GM12873 (cell line): ENCODE measurements around the gene CPZ.

ENCODE experiments used
- TF ChIP-seq, protein P1 (sequence below): IDR thresholded peaks from 2 replicates; pipeline ENCODE4 v1.5.1; 2012; ENCODE audit warnings: low read depth, mild to moderate bottlenecking, moderate library complexity, low read length, control low read depth; ENCODE audit not compliant: insufficient read depth; ENCODE audit errors: missing control alignments

Gene CPZ

DNA sequence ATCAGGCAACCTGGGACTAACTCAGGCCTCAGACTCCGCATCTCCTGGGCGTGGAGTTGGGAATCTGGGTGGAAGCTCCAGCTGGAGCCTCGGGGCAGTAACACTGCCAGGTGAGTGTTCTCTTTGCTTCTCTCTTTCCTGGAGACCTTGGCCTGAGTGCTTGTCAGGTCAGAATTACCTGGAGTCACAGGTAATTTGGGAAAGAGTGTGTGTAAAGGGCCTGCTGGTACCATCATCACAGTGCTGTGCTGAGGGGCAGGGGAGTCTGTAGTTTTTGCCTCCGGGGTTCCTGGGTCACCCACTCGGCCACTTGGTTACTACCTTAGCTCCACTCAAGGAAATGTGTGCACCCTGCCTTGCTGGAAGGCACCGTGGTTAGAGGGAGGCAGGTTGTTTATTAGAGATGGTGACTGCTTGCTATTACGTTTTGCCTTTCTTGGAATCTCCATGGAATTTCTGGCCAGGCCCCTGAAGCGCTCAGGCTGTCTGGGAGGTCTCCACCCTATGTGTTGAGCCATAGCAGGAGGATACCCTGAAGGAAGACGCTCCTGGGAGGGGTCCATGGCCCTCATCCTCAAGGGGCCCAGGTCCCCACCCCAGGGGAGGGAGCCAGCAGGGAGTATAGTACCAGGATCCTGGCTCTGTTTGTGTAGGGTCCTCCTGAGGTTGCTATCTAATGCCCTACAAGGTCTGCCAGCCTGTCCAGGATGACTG lies 9.5 kb upstream of the CPZ start:
- TF ChIP-seq, protein P1, sequence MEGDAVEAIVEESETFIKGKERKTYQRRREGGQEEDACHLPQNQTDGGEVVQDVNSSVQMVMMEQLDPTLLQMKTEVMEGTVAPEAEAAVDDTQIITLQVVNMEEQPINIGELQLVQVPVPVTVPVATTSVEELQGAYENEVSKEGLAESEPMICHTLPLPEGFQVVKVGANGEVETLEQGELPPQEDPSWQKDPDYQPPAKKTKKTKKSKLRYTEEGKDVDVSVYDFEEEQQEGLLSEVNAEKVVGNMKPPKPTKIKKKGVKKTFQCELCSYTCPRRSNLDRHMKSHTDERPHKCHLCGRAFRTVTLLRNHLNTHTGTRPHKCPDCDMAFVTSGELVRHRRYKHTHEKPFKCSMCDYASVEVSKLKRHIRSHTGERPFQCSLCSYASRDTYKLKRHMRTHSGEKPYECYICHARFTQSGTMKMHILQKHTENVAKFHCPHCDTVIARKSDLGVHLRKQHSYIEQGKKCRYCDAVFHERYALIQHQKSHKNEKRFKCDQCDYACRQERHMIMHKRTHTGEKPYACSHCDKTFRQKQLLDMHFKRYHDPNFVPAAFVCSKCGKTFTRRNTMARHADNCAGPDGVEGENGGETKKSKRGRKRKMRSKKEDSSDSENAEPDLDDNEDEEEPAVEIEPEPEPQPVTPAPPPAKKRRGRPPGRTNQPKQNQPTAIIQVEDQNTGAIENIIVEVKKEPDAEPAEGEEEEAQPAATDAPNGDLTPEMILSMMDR: no peak

DNA sequence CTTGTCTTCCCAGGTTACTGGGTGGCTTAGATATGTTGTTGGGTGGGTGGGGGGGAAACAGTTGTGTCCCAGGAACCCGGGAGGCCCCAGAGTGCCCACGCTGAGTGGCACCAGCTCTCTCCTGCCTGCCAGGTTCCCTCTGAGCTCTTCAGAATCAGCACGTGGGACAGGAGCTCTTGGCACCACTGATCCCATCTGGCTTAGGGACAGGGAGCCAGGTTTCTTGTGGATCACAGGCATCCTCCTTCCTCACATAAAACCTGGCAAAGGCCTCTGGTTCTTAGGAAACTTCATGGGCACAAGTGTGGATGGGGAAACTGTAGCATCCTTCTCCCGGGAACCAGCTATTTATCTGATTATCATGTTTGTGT lies 8.9 kb upstream of the CPZ start:
- TF ChIP-seq, protein P1: no peak

DNA sequence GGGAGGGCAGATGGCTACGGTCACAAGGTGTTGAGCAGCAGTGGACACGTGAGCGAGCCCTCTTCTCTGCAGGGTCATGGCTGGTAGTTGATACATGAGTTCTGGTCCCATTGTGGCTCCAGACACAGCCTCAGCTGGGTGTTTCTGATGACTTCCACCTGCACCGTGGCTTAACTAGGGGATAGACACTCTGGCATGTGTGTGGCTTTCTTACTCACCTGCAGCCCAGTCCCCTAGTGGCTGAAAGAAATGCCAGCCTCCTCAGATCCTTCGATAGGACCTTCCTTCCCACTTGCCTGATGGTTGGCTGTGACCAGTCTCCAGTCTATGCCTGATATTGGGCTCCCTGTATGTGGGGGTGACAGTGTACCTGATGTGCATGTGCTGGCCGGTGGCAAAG lies 7.4 kb upstream of the CPZ start:
- TF ChIP-seq, protein P1: peak; percentile 44

DNA sequence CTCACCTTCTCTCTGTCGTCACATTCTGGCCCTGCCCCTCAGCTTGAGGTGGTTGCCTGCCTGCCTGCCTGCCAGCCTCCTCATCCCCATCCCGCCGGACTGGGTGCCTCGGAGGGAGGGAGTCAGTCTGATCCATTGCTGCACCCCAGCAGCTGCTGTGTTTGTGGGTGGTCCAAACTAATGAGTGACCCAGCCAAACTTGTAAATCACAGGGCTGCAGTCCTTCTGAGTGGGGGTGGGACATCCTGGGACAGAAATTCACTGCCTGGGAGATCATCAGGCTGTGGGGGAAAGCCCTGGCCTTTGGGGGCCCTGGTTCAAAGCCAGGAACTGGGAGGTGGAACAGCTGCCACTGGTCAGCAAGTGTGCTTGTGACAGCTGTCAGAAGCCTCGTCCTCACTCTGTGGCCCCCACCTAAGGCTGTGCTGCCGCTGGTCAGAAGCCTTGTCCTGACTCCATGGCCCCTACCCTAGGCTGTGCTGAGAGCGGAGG lies 6.8 kb upstream of the CPZ start:
- TF ChIP-seq, protein P1: no peak

DNA sequence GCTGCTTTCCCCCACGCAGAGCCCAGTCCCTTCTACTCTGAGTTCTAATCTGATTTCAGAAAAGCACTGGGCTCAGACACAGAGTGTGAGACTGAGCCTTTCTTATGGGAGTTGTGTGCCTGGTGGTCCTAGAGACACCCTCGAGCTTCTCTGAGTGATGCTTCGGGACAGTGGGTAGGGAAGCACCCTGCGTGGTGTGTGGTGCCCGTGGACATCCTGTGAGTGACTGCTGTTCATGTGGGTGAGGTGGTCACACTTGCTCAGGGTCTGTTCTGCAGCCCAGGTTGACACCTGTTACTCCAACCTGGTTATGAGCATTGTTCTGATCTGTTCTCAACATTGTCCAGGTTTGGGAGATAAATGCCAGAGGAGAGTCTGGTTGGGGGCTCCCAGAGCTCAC lies 6.3 kb upstream of the CPZ start:
- TF ChIP-seq, protein P1: no peak

DNA sequence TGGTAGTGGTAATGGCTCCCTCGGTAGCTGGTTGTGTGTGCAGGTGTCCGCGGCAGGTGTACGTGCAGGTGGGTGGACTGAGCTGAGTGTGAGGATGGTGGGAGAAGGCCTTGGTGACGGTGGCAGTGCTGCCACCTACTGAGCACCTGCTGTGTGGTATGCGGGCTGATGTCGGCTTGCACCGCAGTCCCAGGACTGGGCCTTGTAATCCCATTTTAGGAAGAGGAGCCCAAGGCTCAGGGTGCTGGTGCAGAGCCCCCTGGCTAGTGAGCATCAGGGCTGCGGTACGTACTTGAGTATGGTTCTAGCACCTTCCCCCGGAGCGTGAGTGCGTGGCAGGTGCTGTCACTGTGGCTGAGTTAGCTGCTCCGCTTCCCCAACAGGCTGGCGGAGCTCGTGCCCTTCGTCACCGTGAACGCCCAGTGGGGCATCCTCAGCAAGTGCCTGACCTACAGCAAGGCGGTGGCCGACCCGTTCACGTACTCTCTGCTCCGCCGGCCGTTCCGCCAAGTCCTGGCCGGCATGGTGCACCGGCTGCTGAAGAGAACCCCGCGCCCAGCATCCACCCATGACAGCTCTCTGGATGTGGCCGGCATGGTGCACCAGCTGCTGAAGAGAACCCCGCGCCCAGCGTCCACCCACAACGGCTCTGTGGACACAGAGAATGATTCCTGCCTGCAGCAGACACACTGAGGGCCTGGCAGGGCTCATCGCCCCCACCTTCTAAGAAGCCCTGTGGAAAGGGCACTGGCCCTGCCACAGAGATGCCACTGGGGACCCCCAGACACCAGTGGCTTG lies 5.7 kb upstream of the CPZ start:
- TF ChIP-seq, protein P1: peak; percentile 34

DNA sequence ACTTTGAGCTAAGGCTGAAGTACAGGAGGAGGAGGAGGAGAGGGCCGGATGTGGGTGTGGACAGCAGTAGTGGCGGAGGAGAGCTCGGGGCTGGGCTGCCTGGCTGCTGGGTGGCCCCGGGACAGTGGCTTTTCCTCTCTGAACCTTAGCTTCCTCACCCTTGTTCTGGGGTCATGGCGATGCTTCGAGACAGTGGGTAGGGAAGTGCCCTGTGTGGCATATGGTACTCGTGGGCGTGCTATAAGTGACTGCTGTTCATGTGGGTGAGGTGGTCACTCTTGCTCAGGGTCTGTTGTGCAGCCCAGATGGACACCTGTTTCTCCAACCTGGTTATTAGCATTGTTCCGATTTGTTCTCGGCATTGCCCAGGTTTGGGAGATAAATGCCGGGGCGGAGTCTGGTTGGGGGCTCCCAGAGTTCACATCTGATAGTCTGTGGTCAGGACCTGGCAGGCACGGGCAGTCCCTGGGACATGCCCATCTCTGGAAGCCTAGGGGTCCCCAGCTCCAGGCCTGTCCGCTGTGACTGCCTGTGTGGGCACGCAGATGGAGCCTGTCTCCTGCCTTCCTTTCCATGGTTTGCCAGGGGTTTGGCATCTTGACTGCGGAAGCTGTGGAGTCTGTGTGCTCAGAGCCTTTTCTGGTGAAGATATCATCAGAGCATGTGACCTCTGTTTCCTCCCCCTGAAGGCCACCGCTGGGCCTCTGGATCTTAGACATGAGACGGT lies 4.9 kb upstream of the CPZ start:
- TF ChIP-seq, protein P1: no peak
